MM.1S (cell line): ENCODE measurements around the gene S100Z.
"Not testable (repeated sequence)": the region's sequence is repeated elsewhere in the genome, so short reads cannot be mapped to it uniquely, and the experiment has no call there.

Experiments used
- CTCF ChIP-seq: fragments of 300-600 bp; sonication (generic); IDR thresholded peaks from 2 replicates; pipeline ENCODE4 v1.5.1; 2016; ENCODE audit warnings: antibody characterized with exemption, low read length, mixed read lengths
- EZH2 ChIP-seq: fragments of 300-600 bp; sonication (generic); optimal IDR thresholded peaks from 2 replicates; pipeline ENCODE3; 2017; ENCODE audit warnings: low read depth, mild to moderate bottlenecking, antibody characterized with exemption, low read length, mixed read lengths

GRCh38 chr5:76822105-76822731 is 27.6 kb upstream of the S100Z start:
- not testable (repeated sequence) for TF ChIP-seq CTCF, EZH2
